KOPT-K1 (cell line): ENCODE data around the gene SLC5A10.
"Not testable (repeated sequence)": the region's sequence is repeated elsewhere in the genome, so short reads cannot be mapped to it uniquely, and the experiment has no call there.

ENCODE experiments used
- H3K27ac ChIP-seq: fragments of 200-600 bp; sonication (generic); 2 replicates; pipeline ENCODE4 v1.5.1; 2016; ENCODE audit warnings: antibody characterized with exemption, mild to moderate bottlenecking, low read depth, low read length; ENCODE audit not compliant: poor library complexity, severe bottlenecking
- H3K36me3 ChIP-seq: fragments of 200-600 bp; sonication (generic); 2 replicates; pipeline ENCODE4 v1.5.1; 2017; ENCODE audit warnings: antibody characterized with exemption, mild to moderate bottlenecking, low read length, moderate library complexity; ENCODE audit not compliant: insufficient read depth
- H3K9me3 ChIP-seq: fragments of 200-600 bp; sonication (generic); 2 replicates; pipeline ENCODE4 v1.5.1; 2017; ENCODE audit warnings: antibody characterized with exemption, low read length, mild to moderate bottlenecking; ENCODE audit not compliant: insufficient read depth, poor library complexity, severe bottlenecking

The SLC5A10 gene

GRCh38 chr17:19036186-19036585 is 84.2 kb downstream of the SLC5A10 start:
- not testable (repeated sequence) for H3K9me3 ChIP-seq, H3K36me3 ChIP-seq, H3K27ac ChIP-seq

- H3K9me3 ChIP-seq, H3K36me3 ChIP-seq, H3K27ac ChIP-seq: not testable (repeated sequence)
These were observed 85.6 kb downstream of the SLC5A10 start for GRCh38 chr17:19037547-19037946.

DNA sequence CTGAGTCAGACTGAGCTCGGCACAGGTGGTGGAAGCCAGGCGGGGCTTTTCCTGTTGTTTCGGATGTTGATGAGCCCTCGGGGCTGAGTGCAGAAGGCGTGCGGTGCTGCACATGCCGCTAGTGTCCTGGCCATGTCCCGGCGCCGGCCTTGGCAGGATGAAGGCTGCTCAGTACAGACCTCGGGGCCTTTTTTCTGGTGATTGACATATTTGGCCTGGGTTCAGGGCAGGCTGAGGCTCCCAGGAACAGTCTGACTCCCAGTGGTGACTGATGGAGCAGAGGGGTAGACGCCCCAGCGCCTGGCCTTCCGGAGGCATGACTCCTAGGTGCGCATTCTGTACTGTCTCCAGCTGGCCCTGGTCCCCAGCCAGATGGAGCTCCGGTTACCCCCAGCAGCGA is 86.0 kb downstream of the SLC5A10 start:
- not testable (repeated sequence) for H3K9me3 ChIP-seq, H3K36me3 ChIP-seq, H3K27ac ChIP-seq

GRCh38 chr17:19038730-19039129 is 86.8 kb downstream of the SLC5A10 start:
- H3K36me3 ChIP-seq, H3K27ac ChIP-seq, H3K9me3 ChIP-seq: not testable (repeated sequence)

DNA sequence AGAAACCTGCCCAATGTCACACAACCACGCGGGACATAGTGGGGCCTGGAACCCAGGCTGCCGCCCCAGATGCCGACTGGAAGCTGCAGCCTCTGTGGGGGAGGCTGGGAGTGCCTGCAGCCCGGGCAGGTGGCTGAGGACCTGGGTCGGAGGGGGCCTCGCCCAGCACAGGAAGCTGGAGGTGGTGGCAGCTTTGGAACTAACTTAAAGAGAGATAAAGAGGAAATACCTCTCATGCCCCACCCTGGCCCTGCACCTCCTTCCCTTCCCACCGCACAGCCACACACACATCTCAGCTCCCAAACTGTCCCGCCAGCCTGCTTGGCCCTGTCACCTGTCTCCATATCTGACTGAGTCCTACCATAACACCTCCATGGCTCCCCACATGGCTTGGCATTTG is 88.4 kb downstream of the SLC5A10 start:
- H3K27ac ChIP-seq, H3K36me3 ChIP-seq, H3K9me3 ChIP-seq: not testable (repeated sequence)

DNA sequence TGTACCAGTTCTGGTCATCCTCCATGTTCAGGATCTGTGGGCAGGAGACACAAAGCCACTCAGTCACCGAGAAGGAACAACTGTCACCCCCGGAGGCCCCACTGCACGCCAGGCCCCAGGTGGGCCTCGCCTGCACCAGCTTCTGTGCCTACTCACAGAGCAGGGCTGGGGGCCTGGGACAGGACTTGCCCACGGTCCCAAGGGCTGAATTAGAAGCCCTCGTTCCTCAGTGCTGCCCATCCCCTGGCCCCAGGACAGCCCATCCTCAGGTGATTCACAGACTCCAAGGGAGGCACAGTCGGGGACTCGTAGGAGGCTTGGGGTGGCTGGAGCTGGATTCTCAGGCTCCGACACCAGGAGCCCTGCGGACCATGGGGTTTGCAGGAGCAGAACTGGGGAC is 89.9 kb downstream of the SLC5A10 start:
- not testable (repeated sequence) for H3K9me3 ChIP-seq, H3K27ac ChIP-seq, H3K36me3 ChIP-seq

- not testable (repeated sequence) for H3K9me3 ChIP-seq, H3K36me3 ChIP-seq, H3K27ac ChIP-seq
These were observed 90.4 kb downstream of the SLC5A10 start for GRCh38 chr17:19042369-19042768.

- H3K36me3 ChIP-seq: not testable (repeated sequence)
These were observed 91.1 kb downstream of the SLC5A10 start for GRCh38 chr17:19043032-19043431.

DNA sequence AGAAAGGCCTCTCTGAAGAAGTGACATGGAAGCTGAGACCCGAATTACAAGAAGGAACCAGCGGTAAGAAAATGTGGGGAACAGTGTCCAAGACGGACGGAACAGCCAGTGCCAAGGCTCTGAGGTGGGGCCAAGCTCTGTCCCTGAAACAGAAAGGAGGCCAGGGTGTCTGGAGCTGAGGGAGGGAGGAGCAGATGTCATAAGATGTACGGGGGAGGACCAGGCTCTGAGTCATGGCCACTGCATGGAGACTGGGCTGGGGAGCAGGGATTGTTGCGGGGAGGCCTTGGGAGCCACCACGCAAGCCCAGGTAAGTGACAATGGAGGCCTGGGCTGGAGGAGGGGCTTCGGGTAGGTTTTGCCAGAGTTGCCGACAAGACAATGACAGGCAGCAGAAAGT is 92.7 kb downstream of the SLC5A10 start:
- H3K9me3 ChIP-seq, H3K27ac ChIP-seq, H3K36me3 ChIP-seq: not testable (repeated sequence)

More at GRCh38 chr17:19043032-19043431, 91.1 kb downstream of the SLC5A10 start:
- not testable (repeated sequence) for H3K9me3 ChIP-seq, H3K27ac ChIP-seq

DNA sequence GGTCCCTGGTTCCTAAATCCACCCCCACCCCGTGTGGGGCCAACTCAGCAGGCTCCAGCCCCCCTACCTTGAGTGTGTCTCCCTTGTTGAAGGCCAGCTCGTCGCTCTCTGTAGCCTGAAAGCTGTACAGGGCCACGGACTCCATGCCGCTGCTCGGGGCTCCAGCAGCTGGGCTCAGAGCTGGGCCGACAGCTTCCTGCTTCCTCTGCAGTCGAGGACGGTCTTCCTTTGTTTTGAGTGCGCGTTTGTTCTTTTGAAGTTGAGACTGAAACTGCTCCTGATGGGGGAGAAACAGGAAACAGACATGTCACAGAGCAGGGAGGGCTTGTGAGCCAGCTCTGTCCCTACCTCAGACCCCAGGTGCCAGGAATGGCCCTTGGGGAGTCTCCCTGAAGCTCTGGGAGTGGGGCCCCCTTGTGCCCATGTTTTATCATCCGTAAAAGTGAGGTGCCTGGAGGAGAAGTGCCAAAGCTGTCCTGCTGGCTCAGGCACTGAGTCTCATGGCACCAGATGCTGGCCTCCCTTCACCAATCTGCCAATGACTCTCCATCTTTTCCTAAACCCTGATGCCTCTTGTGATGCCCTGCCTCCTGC is 94.9 kb downstream of the SLC5A10 start, which contains the start of gene GRAP:
Gene GRAP, minus strand, starts transcription at position 176 of the 594 bp plus-strand sequence. Its CDS starts 31 bp downstream, at position 145.
- H3K27ac ChIP-seq, H3K9me3 ChIP-seq, H3K36me3 ChIP-seq: not testable (repeated sequence)

DNA sequence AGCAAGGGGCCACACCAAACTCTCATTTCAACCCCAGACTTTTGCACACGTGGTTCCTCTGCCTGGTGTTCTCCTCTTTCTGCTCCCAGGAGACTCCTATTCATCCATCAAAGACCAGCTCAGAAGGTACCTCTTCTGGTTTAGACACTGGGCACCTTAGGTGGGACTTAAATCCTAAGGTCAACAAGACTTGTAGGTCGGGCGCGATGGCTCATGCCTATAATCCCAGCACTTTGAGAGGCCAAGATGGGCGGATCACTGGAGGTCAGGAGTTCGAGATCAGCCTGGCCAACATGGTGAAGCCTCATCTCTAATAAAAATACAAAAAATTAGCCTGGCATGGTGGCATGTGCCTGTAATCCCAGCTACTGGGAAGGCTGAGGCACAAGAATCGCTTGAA is 95.5 kb downstream of the SLC5A10 start:
- H3K9me3 ChIP-seq, H3K27ac ChIP-seq, H3K36me3 ChIP-seq: not testable (repeated sequence)

DNA sequence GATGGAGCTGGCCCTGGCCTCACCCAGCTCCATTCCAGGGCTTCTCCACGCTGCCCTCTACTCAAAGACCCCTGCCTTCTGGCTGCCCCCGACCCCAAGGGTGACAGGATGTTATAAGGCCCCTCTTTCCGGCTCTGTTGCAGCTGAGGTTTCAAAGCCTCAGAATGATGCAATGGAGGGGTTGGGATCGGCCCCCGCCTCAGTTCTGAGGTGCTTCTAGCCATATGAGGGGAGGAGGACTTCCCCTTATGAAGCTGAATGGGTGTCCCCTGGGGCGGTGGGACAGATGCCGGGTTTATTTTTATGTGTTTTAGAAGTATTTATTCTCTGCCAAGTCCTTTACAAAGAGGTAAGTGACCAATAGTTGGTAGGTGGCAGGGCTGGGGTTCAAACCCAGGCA is 96.9 kb downstream of the SLC5A10 start:
- not testable (repeated sequence) for H3K36me3 ChIP-seq, H3K27ac ChIP-seq, H3K9me3 ChIP-seq

DNA sequence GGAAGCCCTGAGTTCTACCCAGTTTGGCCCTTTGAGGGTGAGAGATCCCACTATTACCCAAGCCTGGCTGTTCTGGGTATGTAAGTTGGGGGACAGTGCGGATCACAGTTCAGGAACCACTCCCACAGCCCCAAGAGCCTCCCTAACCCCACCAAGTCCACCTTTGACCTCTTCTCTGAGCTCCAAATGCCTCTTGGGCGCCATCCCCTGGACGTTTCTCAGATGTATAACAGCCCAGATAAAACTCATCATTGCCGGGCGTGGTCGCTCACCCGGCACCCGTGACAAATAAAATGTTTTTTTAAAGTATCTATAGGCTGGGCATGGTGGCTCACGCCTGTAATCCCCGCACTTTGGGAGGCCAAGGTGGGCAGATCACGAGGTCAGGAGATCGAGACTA is 103.5 kb downstream of the SLC5A10 start:
- not testable (repeated sequence) for H3K27ac ChIP-seq, H3K36me3 ChIP-seq, H3K9me3 ChIP-seq

DNA sequence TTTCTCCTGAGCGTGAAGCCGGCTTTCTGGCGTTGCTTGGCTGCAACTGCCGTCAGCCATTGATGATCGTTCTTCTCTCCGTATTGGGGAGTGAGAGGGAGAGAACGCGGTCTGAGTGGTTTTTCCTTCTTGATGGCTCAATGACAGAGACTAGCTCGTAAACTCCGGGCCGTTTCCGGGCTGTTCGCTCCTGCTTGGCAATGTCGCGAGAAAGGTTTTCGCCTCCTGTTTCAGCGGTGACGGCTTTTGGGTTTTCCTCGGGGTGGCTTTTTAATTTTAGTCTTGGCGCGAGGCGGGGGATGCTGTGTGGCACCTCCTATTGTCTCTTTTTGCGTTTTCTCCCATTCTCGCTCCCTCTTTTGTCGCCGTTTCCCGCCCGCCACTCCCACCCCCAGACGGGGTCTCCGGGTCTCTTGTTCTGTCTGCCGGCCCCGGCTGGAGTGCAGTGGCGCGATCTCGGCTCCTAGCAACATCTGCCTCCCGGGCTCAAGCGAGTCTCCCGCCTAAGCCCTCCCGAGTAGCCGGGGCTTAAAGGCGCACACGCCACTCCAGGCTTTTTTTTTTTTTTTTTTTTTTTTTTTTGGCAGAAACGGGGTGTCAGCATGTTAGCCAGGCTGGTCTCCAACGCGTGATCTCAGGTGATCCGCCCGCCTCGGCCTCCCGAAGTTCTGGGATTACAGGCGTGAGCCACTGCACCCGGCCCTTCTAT is 110.2 kb downstream of the SLC5A10 start:
- H3K9me3 ChIP-seq, H3K27ac ChIP-seq, H3K36me3 ChIP-seq: not testable (repeated sequence)

GRCh38 chr17:19062718-19063325 is 110.9 kb downstream of the SLC5A10 start:
- H3K36me3 ChIP-seq, H3K27ac ChIP-seq: not testable (repeated sequence)

More at GRCh38 chr17:19062718-19063325, 110.9 kb downstream of the SLC5A10 start:
- not testable (repeated sequence) for H3K9me3 ChIP-seq
